SIG-M5 treated with dmso at 0.1 percent for 504 hours (cell line): ENCODE results near the gene AGFG2.

Experiments
- DNase-seq: peaks from one replicate; lab custom pipeline; 2025; ENCODE audit not compliant: unreplicated experiment; lab: John Stamatoyannopoulos, UW

Gene AGFG2

GRCh38 chr7:100571829-100572116 lies 32.8 kb downstream of the AGFG2 start:
- no peak for DNase-seq

GRCh38 chr7:100572281-100572948 lies 33.4 kb downstream of the AGFG2 start:
- no peak for DNase-seq

DNA sequence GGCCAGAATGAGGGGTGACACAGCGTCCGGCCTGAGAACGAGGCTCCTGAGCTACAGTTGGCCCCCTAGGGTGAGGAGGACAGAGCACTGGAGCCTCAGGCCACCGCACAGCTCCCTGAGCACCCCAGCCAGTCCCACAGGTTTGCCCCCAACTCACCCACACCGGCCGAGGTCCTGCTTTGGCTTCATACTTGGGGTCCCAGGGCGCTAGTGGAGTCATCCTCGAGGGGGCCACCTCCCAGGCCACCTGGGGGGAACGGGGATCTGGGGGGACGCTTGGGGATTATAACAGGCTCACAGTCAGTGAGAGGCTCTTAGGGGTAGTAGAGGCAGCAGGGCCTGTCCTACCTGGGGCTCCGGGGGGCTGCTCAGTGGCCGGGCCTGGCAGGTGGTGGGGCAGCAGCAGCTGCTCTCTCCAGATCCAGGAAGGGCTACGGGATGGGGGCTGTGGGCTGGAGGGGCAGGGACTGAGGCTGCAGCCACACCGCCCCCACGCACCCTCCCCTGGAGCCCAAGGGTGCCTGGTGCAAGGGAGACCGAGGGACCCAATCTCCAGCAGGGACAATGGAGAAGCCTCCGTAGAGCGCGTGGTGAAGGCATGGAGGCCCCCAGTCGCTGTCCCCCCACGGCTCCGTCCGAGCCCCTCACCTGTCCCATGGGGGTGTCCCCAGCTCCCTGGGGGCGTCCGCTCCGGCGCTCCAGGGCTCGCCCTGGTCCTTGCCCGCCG lies 34.1 kb downstream of the AGFG2 start:
- no peak for DNase-seq

GRCh38 chr7:100573691-100574361 lies 34.8 kb downstream of the AGFG2 start, which contains the start of gene SAP25:
Gene SAP25 (minus strand): TSS chr7:100573900. CDS start chr7:100573742, 158 bp downstream.
- DNase-seq = no peak

DNA sequence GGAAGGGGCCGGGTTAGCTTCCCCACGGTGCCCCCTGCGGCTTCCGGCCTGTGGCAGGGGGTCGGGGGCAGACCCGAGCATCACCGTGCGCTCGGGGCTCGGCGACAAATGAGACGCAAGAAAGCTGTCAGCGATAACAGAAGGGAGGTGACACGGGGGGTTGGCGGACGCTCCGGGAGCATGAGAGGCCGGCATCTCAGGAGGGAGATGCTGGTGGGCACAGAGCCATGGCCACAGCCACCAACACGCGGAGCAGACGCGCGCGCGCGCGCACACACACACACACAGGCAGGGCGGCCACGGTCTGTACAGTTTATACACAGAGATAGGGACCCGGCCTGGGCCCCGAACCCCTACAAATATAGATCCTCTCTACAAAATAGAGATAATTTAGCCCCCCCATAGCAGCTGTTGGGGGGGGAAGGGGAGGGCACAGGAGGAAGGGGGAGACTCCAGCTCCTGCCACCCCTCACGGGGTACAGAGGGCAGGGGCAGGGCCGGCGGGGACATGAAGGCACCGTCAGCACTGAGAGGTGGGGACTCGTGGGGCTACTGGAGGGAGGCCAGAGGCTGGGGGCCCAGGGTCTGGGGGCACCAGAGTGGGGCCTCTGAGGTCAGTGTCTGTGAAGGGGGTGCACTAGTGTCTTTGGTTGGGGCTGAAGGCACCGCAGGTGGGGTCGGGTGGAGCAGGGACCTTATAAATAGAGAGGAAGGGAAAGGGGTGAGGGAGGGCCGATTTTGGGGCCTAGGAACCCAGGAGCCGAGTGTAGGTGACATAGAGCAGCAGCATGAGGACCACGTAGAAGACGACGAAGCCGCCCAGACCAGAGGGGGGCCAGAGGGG lies 35.6 kb downstream of the AGFG2 start:
- DNase-seq = no peak

GRCh38 chr7:100575206-100575631 lies 36.2 kb downstream of the AGFG2 start:
- no peak for DNase-seq

DNA sequence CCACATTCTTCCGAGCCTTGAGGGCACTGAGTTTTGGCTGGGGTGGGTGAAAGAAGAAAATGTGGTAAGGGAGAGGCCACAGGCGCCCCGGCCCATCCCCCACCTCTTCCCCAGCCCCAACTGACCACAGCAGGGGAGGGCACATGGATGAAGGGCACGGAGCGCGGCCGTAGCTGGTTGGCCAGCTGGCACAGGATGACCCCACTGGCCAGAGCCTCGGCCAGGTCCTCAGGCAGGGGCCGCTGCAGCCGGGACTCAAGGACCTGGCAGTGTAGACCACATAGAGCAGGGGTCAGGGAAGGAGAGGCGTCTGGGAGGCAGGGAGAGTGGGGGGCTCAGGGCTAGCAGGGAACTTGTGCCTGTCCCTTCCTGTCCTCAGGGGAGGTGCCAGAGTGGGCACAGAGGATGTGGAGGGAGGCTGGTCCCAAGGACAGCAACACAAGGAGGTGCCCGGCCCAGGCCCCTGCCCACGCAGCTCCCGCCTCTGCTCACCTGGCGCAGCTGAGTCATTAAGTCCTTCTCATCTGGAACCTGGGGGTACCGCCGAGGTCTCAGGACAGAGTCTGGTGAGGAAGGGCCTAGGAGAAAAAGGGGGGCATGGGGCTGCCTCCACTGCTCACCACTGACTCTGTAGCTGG lies 36.9 kb downstream of the AGFG2 start:
- DNase-seq = no peak

- DNase-seq = no peak
Observed at GRCh38 chr7:100576384-100576993, 37.5 kb downstream of the AGFG2 start.

- no peak for DNase-seq
Observed at GRCh38 chr7:100577103-100577502, 38.1 kb downstream of the AGFG2 start.

- no peak for DNase-seq
Observed at GRCh38 chr7:100577507-100577906, 38.5 kb downstream of the AGFG2 start.

DNA sequence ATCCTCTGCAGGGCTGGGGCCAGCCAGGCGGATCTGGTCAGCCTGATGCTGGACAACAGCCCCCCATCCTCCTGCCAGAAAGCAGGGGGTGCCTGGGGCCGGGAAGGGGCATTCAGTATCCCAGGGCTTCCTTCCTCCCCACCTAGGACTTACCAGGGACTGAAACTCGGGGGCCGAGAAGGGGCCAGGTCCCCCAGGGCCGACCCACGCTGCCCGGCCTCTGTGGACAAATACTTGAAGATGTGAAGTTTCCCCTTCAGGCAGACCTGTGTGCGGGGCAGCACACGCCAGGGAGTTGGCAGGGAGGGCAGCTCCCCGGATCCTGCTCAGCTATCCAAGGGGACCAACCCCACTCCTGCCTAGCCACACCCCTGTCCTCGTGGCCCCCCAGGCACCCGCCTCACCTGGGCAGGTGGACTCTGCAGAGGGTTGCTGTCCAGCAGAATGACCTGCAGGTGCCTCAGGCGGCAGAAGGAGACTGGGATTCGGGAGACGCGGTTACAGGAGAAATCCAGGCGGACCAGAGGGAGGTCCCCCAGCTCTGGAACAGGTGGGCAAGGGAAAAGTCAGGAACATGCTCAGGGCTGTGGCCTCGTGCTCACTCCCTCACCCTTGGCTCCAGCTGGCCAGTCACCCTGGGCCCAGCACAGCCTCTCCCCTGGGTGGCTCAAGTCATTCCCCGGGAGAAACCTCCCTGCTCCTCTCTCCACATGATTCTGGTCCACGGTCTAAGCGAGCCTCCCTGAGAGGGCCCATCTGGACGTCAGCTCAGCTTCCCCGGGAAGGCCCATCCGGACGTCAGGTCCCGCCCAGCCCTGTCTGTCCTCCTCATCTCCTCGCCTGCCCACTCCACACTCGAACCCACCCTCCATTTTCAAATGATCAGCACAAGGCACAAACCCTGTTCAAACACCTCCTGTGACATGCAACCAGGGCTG lies 39.5 kb downstream of the AGFG2 start:
- DNase-seq = no peak

DNA sequence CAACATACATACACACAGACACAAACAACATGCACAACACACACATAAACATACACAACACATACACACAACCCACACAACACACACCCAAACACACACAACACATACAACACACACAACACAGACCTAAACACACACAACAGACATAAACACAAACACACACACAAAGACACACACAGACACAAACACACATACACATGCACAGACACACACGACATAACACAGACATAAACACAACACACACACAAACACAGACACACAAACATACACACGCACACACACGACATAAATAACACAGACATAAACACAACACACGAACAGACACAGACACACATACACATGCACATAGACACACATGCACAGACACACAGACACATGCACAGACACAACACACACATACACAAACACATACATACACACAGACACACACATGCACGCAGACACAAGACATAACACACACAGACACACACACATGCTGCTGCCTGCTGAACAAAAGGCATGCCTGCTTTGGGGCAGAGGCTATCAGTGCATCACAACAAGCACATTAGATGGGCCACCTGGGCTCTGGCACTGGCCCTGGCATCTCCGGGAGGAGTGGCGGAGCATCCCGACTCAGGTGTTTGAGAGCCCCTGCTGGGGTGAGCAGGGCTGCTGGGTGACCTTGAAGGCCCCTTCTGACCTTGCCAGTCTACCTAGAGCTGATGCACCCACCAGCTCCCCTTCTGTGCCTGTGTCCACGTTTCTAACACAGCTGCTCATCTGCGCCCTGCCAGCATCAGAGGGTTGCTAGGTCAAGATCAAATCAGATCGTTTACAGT lies 41.7 kb downstream of the AGFG2 start:
- DNase-seq = no peak

- DNase-seq = peak; percentile 40
Observed at GRCh38 chr7:100582041-100582579, 43.1 kb downstream of the AGFG2 start.

DNA sequence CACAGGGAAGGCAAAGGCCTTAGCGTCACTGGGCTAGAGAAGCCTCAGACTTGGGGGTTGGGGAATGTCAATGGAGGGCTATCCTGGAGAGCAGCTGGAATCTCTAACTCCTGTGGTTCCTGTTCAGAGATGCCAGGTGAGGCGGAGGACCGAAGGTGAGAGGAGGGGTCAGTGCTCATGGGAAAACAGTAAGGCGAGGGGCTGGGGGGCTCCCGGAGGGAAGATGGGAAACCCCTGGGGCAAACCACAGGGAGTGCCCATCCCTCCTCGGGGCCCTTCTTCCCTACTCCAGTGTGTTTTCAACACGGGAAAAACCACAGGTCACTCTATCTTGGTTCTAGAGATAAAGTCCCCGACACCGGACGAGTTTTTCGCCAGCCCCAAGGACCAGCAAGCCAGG lies 43.6 kb downstream of the AGFG2 start:
- DNase-seq = no peak

DNA sequence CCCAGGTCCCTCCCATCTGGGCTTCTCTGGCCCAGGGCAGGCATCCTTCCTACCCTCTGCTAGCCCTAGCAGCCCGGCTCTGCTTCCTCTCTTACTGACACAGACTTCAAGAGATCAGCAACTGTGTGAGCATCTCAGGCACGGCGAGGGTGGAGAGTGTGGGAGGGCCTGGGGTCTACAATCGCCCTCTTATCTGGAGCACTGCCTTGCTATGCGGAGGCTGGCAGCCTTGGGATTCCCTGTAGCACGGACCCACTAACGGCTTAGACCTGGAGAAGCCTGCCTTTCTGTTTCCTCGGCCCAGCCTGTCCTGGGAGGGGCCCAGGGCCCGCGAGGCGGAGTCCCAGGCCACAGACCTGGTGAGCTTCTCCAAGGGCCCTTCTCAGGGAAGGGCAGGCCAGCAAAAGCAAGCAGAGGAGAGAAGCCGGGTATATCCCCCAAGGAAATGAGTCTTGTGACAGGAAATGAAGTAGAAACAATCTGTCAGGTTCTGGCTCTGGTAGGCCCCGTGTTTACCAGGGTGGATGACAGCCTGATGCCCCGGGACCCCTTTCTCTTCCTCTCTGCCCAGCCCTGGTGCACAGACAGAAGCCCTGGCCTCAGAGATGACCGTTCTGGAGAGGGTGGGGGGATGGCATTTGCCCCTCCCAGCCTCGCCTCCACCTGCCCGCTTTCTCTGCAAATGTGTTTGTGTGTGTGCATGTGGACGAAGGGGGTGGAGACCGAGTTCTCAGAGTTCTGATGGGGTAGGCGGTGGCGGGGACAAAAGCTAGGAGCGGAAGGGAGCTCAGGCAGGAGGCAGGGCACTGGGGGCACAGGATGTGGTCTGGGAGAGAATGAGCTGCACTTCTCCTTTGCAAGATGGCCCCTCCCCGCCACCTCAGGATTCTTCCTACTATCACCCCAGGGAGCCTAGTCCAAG lies 44.4 kb downstream of the AGFG2 start:
- peak; percentile 95 for DNase-seq

GRCh38 chr7:100584054-100584682 lies 45.2 kb downstream of the AGFG2 start:
- DNase-seq = peak; percentile 46
